ENCODE measurements around the gene FRAT2. TPM values are rescaled to one million over a fixed set of nuclear protein-coding genes. Genes with fewer than 3 reads are reported as not detected.

The FRAT2 gene
- total and polyA plus RNA-seq, 2 of the 4 experiments (the other 2 are of a cell fraction) = 2.0 to 2.5 TPM

DNA sequence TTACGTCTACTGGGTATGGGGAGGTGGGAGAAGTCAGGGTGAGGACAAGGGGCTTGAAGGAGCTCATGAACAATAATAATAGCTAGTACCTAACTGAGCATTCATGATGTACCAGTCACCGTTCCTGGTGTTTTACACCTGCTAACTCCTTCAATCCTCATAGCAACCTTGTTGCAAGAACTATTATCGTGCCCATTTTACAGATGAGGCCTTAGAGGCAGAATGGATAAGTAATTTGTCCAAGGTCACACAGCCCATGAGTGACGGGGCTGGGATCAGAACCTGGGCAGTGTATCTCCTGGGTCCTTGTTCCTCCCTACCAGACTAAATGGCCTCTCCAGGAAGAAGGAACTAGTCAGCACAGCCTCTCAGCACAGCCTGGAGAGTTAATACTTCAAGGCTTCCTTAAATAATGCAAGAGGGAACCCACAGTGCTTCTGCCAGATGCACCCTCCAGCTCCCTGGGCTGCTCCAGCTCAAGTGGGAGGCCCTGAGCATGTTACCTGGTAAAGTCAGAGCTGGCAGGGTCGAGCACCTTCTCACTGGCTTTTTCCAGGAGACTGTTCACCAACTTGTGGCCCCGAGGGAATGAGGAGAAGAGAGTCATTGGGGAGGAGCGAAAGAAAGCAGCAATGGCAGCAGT lies 37.8 kb upstream of the FRAT2 start:
- peaks cover 59% of the 10 kb centered on the region for H3K36me3 ChIP-seq (ENCODE audit: control insufficient read depth, insufficient read depth, low read length)

More for the DNA sequence above, 37.8 kb upstream of the FRAT2 start:
- TF ChIP-seq CHD1 (IDR thresholded peaks at IDR 0.05; ENCODE audit: low read depth, low read length) (no peak), CEBPB (IDR thresholded peaks at IDR 0.05; ENCODE audit: low read depth, low read length) (no peak), POLR2A (IDR thresholded peaks at IDR 0.05; ENCODE audit: low read depth, low read length) (no peak), MXI1 (IDR thresholded peaks at IDR 0.05; ENCODE audit: borderline replicate concordance, low read depth, low read length) (no peak), SMC3 (IDR thresholded peaks at IDR 0.05; ENCODE audit: low read depth, low read length) (no peak), RAD21 (IDR thresholded peaks at IDR 0.05; ENCODE audit: low read length) (no peak), MAFK (IDR thresholded peaks at IDR 0.05; ENCODE audit: low read depth, low read length) (no peak), MAZ (IDR thresholded peaks at IDR 0.05; ENCODE audit: borderline replicate concordance, low read depth, low read length) (no peak), RFX5 (IDR thresholded peaks at IDR 0.05; ENCODE audit: low read depth, low read length) (no peak)
- TF ChIP-seq, protein P1, sequence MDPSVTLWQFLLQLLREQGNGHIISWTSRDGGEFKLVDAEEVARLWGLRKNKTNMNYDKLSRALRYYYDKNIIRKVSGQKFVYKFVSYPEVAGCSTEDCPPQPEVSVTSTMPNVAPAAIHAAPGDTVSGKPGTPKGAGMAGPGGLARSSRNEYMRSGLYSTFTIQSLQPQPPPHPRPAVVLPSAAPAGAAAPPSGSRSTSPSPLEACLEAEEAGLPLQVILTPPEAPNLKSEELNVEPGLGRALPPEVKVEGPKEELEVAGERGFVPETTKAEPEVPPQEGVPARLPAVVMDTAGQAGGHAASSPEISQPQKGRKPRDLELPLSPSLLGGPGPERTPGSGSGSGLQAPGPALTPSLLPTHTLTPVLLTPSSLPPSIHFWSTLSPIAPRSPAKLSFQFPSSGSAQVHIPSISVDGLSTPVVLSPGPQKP (IDR thresholded peaks at IDR 0.05; ENCODE audit: borderline replicate concordance, low read depth, low read length) = no peak
- Histone ChIP-seq H2BK15ac (ENCODE audit: low read depth, low read length) (no peak overlapping the region), H4K5ac (ENCODE audit: low read depth, low read length) (no peak overlapping the region), H3K4me1 (ENCODE audit: control insufficient read depth, insufficient read depth, low read length) (no peaks in the 10 kb centered on the region), H4K91ac (ENCODE audit: insufficient read depth, low read depth, low read length) (no peak overlapping the region), H2AK9ac (replicated peaks; ENCODE audit: low read depth, low read length, poor library complexity) (no peak overlapping the region), H3K56ac (ENCODE audit: extremely low read depth, insufficient read depth, low read length) (no peak overlapping the region), H4K20me1 (ENCODE audit: insufficient read depth, low read length) (no peaks in the 10 kb centered on the region; the same call in 1 of the 2 replicates), H3K79me1 (ENCODE audit: low read depth in 1 of 2, low read length in 2 of 2) (no peaks in the 10 kb centered on the region), H3K9ac (ENCODE audit: low read depth, low read length) (no peak overlapping the region), H3K14ac (replicated peaks; ENCODE audit: low read depth, low read length) (no peak overlapping the region), H4K8ac (ENCODE audit: low read depth in 2 of 2, low read length in 2 of 2) (no peak overlapping the region), H3K27ac (ENCODE audit: insufficient read depth, low read length) (no peak overlapping the region), H3K18ac (ENCODE audit: low read depth, low read length) (no peak overlapping the region), H3K9me3 (ENCODE audit: control insufficient read depth, insufficient read depth, low read length) (no peaks in the 10 kb centered on the region), H2BK120ac (ENCODE audit: low read depth, low read length) (no peak overlapping the region), H3K9me1 (ENCODE audit: insufficient read depth, low read length) (no peaks in the 10 kb centered on the region), H2BK20ac (ENCODE audit: low read depth, low read length) (no peak overlapping the region), H2AK5ac (ENCODE audit: low read depth, low read length) (no peak overlapping the region), H2BK5ac (ENCODE audit: low read depth, low read length, poor library complexity, severe bottlenecking) (no peak overlapping the region), H2AFZ (replicated peaks; ENCODE audit: low read length, poor library complexity) (no peak overlapping the region), H3K4me3 (ENCODE audit: insufficient read depth, low read depth, low read length) (no peak overlapping the region), H3K4me2 (ENCODE audit: low read depth, low read length) (no peak overlapping the region), H3K23ac (ENCODE audit: low read depth, low read length) (no peak overlapping the region), H3K27me3 (ENCODE audit: control insufficient read depth, insufficient read depth, low read length) (no peaks in the 10 kb centered on the region), H3K4ac (ENCODE audit: low read depth, low read length) (no peak overlapping the region)
- no CpG with 5 or more reads among the region's 7 CpGs for WGBS, 2 experiments (ENCODE audit: extremely low coverage in 2 of 2, insufficient read length in 1 of 2)
- intact Hi-C loops (cut with micrococcal nuclease) = no loop called here
- no TSS peak for BruUV-seq (replicated peaks)
- dilution Hi-C loops (cut with HindIII; ENCODE audit: low sequenced_read_pairs, unreplicated experiment) = no loop called here
- ATAC-seq (ENCODE audit: low read depth) = no peak
- in situ Hi-C loops (cut with MboI; ENCODE audit: low sequenced_read_pairs) = no loop called here
- DNase-seq = no peak
- ChIA-PET POLR2A (ENCODE audit: unreplicated experiment) (no interaction called here), CTCF (no interaction called here)
